HL-60 (cell line): ENCODE measurements around the gene ZBTB7B.

Source experiments
- CTCF ChIP-seq: IDR thresholded peaks from one replicate; pipeline ENCODE4 v1.5.1; 2011; ENCODE audit warnings: low read length, control low read depth, inconsistent platforms; ENCODE audit not compliant: insufficient read depth
- GABPA ChIP-seq: IDR thresholded peaks from 2 replicates; pipeline ENCODE4 v1.6.1; 2012; ENCODE audit warnings: low read depth
- POLR2AphosphoS5 ChIP-seq: IDR thresholded peaks from 2 replicates; pipeline ENCODE4 v1.6.1; 2012; ENCODE audit warnings: low read depth

GRCh38 chr1:155015527-155016230 is 13.1 kb downstream of the ZBTB7B start:
- TF ChIP-seq CTCF, result no peak
- TF ChIP-seq GABPA, result no peak
- TF ChIP-seq POLR2AphosphoS5, result no peak; the same call in 1 of the 2 replicates
